Uterus (tissue), 4 donors: ENCODE data around the gene DNAI1. TPM values are rescaled to one million over a fixed set of nuclear protein-coding genes. Genes with fewer than 3 reads are reported as not detected.

Source experiments
- DNase-seq, 2 donors: peaks; one replicate each; pipeline ENCODE4 v3.0.0-alpha.2; 2019 to 2020
- H3K27ac ChIP-seq, 2 donors: fragments of 200-600 bp; sonication (generic); 1 replicate in 1 of 2; 2 replicates in 1 of 2; pipeline ENCODE4 v1.5.1; 2016 to 2018
- H3K27me3 ChIP-seq, 2 donors: fragments of 200-600 bp; sonication (generic); one replicate each; pipeline ENCODE4 v1.5.1; 2018 to 2019; ENCODE audit warnings: control low read depth in 1 of 2
- H3K36me3 ChIP-seq, 2 donors: fragments of 200-600 bp; sonication (generic); one replicate each; pipeline ENCODE4 v1.5.1; 2019; ENCODE audit warnings: control low read depth in 1 of 2
- H3K4me1 ChIP-seq, 2 donors: fragments of 200-600 bp; sonication (generic); one replicate each; pipeline ENCODE4 v1.5.1; 2018 to 2019; ENCODE audit warnings: control low read depth in 1 of 2
- H3K4me3 ChIP-seq, 2 donors: fragments of 200-600 bp; sonication (generic); 1 replicate in 1 of 2; 2 replicates in 1 of 2; pipeline ENCODE4 v1.5.1; 2018 to 2019; ENCODE audit warnings: mild to moderate bottlenecking in 1 of 2
- H3K9me3 ChIP-seq, 2 donors: fragments of 200-600 bp; sonication (generic); one replicate each; pipeline ENCODE4 v1.5.1; 2019; ENCODE audit warnings: control low read depth in 1 of 2
- CTCF ChIP-seq, 4 experiments: fragments of 200-600 bp in 2 of 4; fragments of 450-650 bp in 2 of 4; sonication (generic) in 2 of 4; IDR thresholded peaks; one replicate each; pipeline ENCODE4 v1.5.1; 2016 to 2019; ENCODE audit warnings: antibody characterized with exemption in 4 of 4, mild to moderate bottlenecking in 2 of 4, moderate library complexity in 1 of 4
- POLR2A ChIP-seq, 2 donors: fragments of 450-650 bp; IDR thresholded peaks; one replicate each; pipeline ENCODE4 v1.6.1; 2016; ENCODE audit warnings: antibody characterized with exemption in 2 of 2, mild to moderate bottlenecking in 1 of 2, moderate library complexity in 1 of 2
- intact Hi-C: fragments of 100-400 bp; cut with DNase I; formaldehyde crosslinking; loops from one replicate; pipeline ENCODE4 v1.15.1; 2023; ENCODE audit warnings: low total_unique reads
- total RNA-seq, 4 donors: library from RNA; depleted of rRNA in 3 of 4; stranded (reverse); fragments of >200 nt in 3 of 4; gene quantifications; one replicate each; pipeline versions ENCODE4 v1.1.0 to v1.2.4, GENCODE V29; 2014 to 2023
- donor health status: DM: yes; HTN: yes; CAD: no.

DNAI1 gene
- total RNA-seq, 4 donors from 2014 or later = 0.95 to 3.8 TPM; not detected in 2

GRCh38 chr9:34559624-34560455 is 101.2 kb downstream of the DNAI1 start:
- Histone ChIP-seq H3K9me3 (no peaks in the 10 kb centered on the region), H3K27me3 (no peaks in the 10 kb centered on the region), H3K36me3 (no peaks in the 10 kb centered on the region), H3K27ac (peak overlapping the region in 1 of 2 donors; percentile 49), H3K4me3 (no peak overlapping the region), H3K4me1 (peaks cover 0 to 13% of the 10 kb centered on the region in 2 donors)
- no peak for TF ChIP-seq POLR2A (IDR thresholded peaks at IDR 0.05)
- no peak for TF ChIP-seq CTCF (IDR thresholded peaks at IDR 0.05)
- DNase-seq = peak in 1 of 2 donors; percentile 49
- intact Hi-C loops = no loop called here

GRCh38 chr9:34560599-34561214 is 102.1 kb downstream of the DNAI1 start:
- peaks cover 0 to 13% of the 10 kb centered on the region in 2 donors for H3K4me1 ChIP-seq
- intact Hi-C loops = no loop called here
- no peak for TF ChIP-seq CTCF (IDR thresholded peaks at IDR 0.05)
- no peaks in the 10 kb centered on the region for H3K36me3 ChIP-seq
- DNase-seq = no peak
- H3K27me3 ChIP-seq = no peaks in the 10 kb centered on the region
- H3K4me3 ChIP-seq = no peak overlapping the region
- H3K9me3 ChIP-seq = no peaks in the 10 kb centered on the region
- peak overlapping the region in 1 of 2 donors; percentile 42 for H3K27ac ChIP-seq

GRCh38 chr9:34562135-34562745 is 103.6 kb downstream of the DNAI1 start:
- Histone ChIP-seq H3K36me3 (no peaks in the 10 kb centered on the region), H3K4me3 (no peak overlapping the region), H3K27me3 (no peaks in the 10 kb centered on the region), H3K9me3 (no peaks in the 10 kb centered on the region), H3K4me1 (peaks cover 0 to 13% of the 10 kb centered on the region in 2 donors), H3K27ac (no peak overlapping the region)
- intact Hi-C loops = no loop called here
- no peak for DNase-seq
- TF ChIP-seq POLR2A (IDR thresholded peaks at IDR 0.05) = no peak
- peak in 1 of 4 experiments; percentile 5 for TF ChIP-seq CTCF (IDR thresholded peaks at IDR 0.05)

- DNase-seq = no peak
- H3K36me3 ChIP-seq = no peaks in the 10 kb centered on the region
- no peak overlapping the region for H3K4me3 ChIP-seq
- H3K27me3 ChIP-seq = no peaks in the 10 kb centered on the region
- H3K9me3 ChIP-seq = no peaks in the 10 kb centered on the region
- intact Hi-C loops = no loop called here
- no peak overlapping the region for H3K27ac ChIP-seq
- TF ChIP-seq POLR2A (IDR thresholded peaks at IDR 0.05) (no peak), CTCF (IDR thresholded peaks at IDR 0.05) (no peak)
- H3K4me1 ChIP-seq = peaks cover 0 to 13% of the 10 kb centered on the region in 2 donors
Observed at GRCh38 chr9:34563262-34563661, 104.7 kb downstream of the DNAI1 start.

GRCh38 chr9:34564617-34565016 is 106.0 kb downstream of the DNAI1 start:
- peaks cover 0 to 10% of the 10 kb centered on the region in 2 donors for H3K4me1 ChIP-seq
- DNase-seq = no peak
- intact Hi-C loops = no loop called here
- H3K36me3 ChIP-seq = no peaks in the 10 kb centered on the region
- TF ChIP-seq CTCF (IDR thresholded peaks at IDR 0.05) = no peak
- TF ChIP-seq POLR2A (IDR thresholded peaks at IDR 0.05) = no peak
- no peaks in the 10 kb centered on the region for H3K9me3 ChIP-seq
- H3K4me3 ChIP-seq = no peak overlapping the region
- H3K27me3 ChIP-seq = no peaks in the 10 kb centered on the region
- H3K27ac ChIP-seq = no peak overlapping the region
